Stimulated activated CD8-positive, alpha-beta memory T cell treated with anti-CD3 and anti-CD28 coated beads, Interleukin-4, amount 100 ng/mL, for 24 hours (primary cell): ENCODE data around the gene SERPINA6.
"Not testable (repeated sequence)": the region's sequence is repeated elsewhere in the genome, so short reads cannot be mapped to it uniquely, and the experiment has no call there.

ENCODE experiments used
- DNase-seq: peaks from one replicate; pipeline ENCODE4 v3.0.0-alpha.2; 2020; ENCODE audit warnings: low read depth

Gene SERPINA6

GRCh38 chr14:94322648-94323570 lies at the start of gene SERPINA6:
SERPINA6 (minus strand) TSS chr14:94323336; CDS start chr14:94314648, 8,688 bp downstream.
- DNase-seq = no peak

- no peak for DNase-seq
Measured at GRCh38 chr14:94372021-94372605, 49.0 kb upstream of the SERPINA6 start.

GRCh38 chr14:94370524-94370910 lies 47.4 kb upstream of the SERPINA6 start:
- DNase-seq = no peak

- not testable (repeated sequence) for DNase-seq
Measured at GRCh38 chr14:94369766-94370523, 46.8 kb upstream of the SERPINA6 start.

- no peak for DNase-seq
Measured at GRCh38 chr14:94368956-94369355, 45.8 kb upstream of the SERPINA6 start.

- no peak for DNase-seq
Measured at GRCh38 chr14:94368243-94368590, 45.1 kb upstream of the SERPINA6 start.

GRCh38 chr14:94367347-94368242 lies 44.5 kb upstream of the SERPINA6 start:
- no peak for DNase-seq

- DNase-seq = no peak
Measured at GRCh38 chr14:94366146-94366915, 43.2 kb upstream of the SERPINA6 start, which contains the start of gene SERPINA2. SERPINA2 (minus strand) TSS chr14:94366698.

- no peak for DNase-seq
Measured at GRCh38 chr14:94365624-94366023, 42.5 kb upstream of the SERPINA6 start.

- DNase-seq = no peak
Measured at GRCh38 chr14:94364964-94365363, 41.8 kb upstream of the SERPINA6 start.

GRCh38 chr14:94364037-94364436 lies 40.9 kb upstream of the SERPINA6 start:
- DNase-seq = no peak

GRCh38 chr14:94363151-94363624 lies 40.1 kb upstream of the SERPINA6 start:
- DNase-seq = no peak

GRCh38 chr14:94362614-94363133 lies 39.5 kb upstream of the SERPINA6 start:
- DNase-seq = no peak

GRCh38 chr14:94361682-94362081 lies 38.5 kb upstream of the SERPINA6 start:
- no peak for DNase-seq

GRCh38 chr14:94360945-94361565 lies 37.9 kb upstream of the SERPINA6 start:
- no peak for DNase-seq

GRCh38 chr14:94357166-94357565 lies 34.0 kb upstream of the SERPINA6 start:
- no peak for DNase-seq

- DNase-seq = no peak
Measured at GRCh38 chr14:94356379-94357056, 33.4 kb upstream of the SERPINA6 start.

- no peak for DNase-seq
Measured at GRCh38 chr14:94355191-94355794, 32.2 kb upstream of the SERPINA6 start.

- no peak for DNase-seq
Measured at GRCh38 chr14:94354638-94355185, 31.6 kb upstream of the SERPINA6 start.
